Cardiac muscle cell (in vitro differentiated cells and primary cell): ENCODE measurements around the gene NAMPT. TPM values are rescaled to one million over a fixed set of nuclear protein-coding genes. Genes with fewer than 3 reads are reported as not detected.
A peak's percentile ranks its signal among the peaks of the same experiment; 100 is the strongest.

Experiments used
- DNase-seq, 2 donors: peaks; one replicate each; pipeline versions ENCODE4 v3.0.0 to v3.0.0-alpha.2; 2010 to 2017; ENCODE audit warnings: low read depth in 1 of 2, low spot score in 1 of 2
- H3K27ac ChIP-seq: fragments of 200-600 bp; sonication (generic); 2 replicates; pipeline ENCODE4 v1.5.1; 2016
- H3K27me3 ChIP-seq: fragments of 200-600 bp; sonication (generic); 2 replicates; pipeline ENCODE4 v1.6.0; 2016; ENCODE audit warnings: control low read depth
- H3K36me3 ChIP-seq: fragments of 200-600 bp; sonication (generic); 2 replicates; pipeline ENCODE4 v1.5.1; 2016; ENCODE audit warnings: control low read depth
- H3K4me1 ChIP-seq: fragments of 200-600 bp; sonication (generic); 2 replicates; pipeline ENCODE4 v1.8.1; 2017; ENCODE audit warnings: low read depth, mild to moderate bottlenecking, mixed run types
- H3K4me3 ChIP-seq: fragments of 200-600 bp; sonication (generic); 2 replicates; pipeline ENCODE4 v1.5.1; 2016; ENCODE audit warnings: mild to moderate bottlenecking
- H3K9me3 ChIP-seq: fragments of 200-600 bp; sonication (generic); 2 replicates; pipeline ENCODE4 v1.5.1; 2017; ENCODE audit warnings: low read depth, mild to moderate bottlenecking, control low read depth
- polyA plus RNA-seq: library from polyadenylated mRNA; unstranded; fragments of >200 nt; fragmentation: Nextera tagmentation; extraction: Ambion mirVana; gene quantifications from 2 replicates; pipeline ENCODE4 v1.2.1, GENCODE V29; 2016
- total RNA-seq: library from RNA; depleted of rRNA; stranded (reverse); fragments of >200 nt; gene quantifications from 2 replicates; pipeline ENCODE4 v1.2.3, GENCODE V29; 2016
- TF ChIP-seq, protein P1 (sequence below): IDR thresholded peaks from 2 replicates; pipeline ENCODE4 v1.5.1; 2012; ENCODE audit warnings: low read depth, mild to moderate bottlenecking, low read length

NAMPT gene
- total and polyA plus RNA-seq, 2 experiments from 2014 or later = 36.4 to 37.3 TPM

DNA sequence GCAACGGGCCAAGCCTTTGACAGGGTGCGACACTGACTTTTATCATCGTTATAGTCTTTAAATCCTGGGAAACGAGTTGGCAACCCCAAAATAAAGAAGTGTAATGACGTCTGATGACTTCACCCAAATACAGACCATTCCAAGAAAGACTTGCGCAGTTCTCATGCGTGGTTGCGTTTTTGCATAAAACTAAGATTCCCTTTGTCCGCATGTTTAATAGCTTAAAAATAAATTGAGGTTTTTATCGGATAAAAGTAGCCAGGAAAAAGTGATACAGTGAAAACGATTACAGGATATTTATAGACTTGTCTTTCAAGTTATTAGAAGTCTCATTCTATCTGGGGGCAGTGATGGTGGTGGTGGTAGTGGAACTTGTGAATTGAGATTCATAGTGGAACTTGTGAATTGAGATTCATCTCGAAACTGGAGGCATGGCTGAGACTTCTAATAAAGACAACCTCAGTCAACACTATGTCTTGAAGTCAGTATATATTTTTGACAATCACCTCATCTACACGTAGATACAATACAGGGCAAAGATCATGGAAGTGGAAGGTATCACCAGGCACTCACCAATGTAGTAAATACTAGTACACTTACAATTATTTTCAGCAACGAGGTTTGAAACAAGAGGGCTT, 1.2 kb upstream of the NAMPT start:
- TF ChIP-seq, protein P1, sequence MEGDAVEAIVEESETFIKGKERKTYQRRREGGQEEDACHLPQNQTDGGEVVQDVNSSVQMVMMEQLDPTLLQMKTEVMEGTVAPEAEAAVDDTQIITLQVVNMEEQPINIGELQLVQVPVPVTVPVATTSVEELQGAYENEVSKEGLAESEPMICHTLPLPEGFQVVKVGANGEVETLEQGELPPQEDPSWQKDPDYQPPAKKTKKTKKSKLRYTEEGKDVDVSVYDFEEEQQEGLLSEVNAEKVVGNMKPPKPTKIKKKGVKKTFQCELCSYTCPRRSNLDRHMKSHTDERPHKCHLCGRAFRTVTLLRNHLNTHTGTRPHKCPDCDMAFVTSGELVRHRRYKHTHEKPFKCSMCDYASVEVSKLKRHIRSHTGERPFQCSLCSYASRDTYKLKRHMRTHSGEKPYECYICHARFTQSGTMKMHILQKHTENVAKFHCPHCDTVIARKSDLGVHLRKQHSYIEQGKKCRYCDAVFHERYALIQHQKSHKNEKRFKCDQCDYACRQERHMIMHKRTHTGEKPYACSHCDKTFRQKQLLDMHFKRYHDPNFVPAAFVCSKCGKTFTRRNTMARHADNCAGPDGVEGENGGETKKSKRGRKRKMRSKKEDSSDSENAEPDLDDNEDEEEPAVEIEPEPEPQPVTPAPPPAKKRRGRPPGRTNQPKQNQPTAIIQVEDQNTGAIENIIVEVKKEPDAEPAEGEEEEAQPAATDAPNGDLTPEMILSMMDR = no peak
- peak in 1 of 2 donors; percentile 75 for DNase-seq

DNA sequence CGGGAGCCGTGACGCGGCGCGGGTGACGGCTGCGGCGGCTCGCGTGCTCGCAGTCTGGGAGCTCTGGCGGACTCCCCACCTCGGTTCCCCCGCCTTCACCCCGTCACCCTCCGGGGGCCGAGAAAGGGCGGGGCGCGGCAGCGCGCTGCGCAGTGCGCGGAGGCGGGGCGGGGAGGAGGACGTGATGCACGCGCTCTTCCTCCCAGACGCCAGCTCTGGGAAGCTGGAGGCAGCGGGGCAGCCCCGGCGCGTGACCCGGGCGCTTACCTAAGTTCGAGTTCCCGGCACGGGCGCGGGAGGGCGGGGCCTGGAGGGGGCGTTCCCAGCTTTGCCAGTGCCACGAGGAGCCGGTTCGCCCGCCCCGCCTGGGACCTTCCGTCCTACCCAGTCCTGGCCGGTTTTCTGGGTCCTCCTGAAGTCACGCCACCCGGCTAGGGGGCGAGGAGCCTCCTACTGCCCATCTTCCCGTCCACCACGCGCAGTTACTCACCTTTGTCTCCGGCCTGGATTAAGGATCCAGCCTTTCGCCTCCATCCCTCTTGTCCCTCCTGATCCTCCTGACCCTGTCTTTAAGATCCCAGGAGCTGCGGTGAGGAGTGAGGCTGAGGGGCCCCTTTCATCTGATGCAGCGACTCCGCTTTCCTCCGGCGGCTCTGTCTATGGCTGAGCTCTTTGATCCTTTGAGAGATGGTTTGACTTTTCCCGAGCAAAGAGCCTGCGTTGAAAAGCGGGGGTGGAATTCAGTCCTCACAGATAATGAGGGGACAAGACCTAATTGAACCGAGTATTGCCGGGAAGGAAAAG, 470 bp upstream of the NAMPT start:
- peak; percentile 99 to 100 for DNase-seq
- peaks cover 8% of the 10 kb centered on the region for H3K4me1 ChIP-seq
- no peaks in the 10 kb centered on the region for H3K27me3 ChIP-seq
- TF ChIP-seq, protein P1 = no peak
- peak overlapping the region; percentile 57 for H3K4me3 ChIP-seq
- no peaks in the 10 kb centered on the region for H3K36me3 ChIP-seq
- H3K9me3 ChIP-seq = no peaks in the 10 kb centered on the region
- peak overlapping the region; percentile 93 for H3K27ac ChIP-seq

More for the DNA sequence above, 1.2 kb upstream of the NAMPT start:
- Histone ChIP-seq H3K4me1 (peaks cover 8% of the 10 kb centered on the region), H3K4me3 (peak overlapping the region; percentile 57), H3K9me3 (no peaks in the 10 kb centered on the region), H3K27ac (peak overlapping the region; percentile 93), H3K36me3 (no peaks in the 10 kb centered on the region), H3K27me3 (no peaks in the 10 kb centered on the region)

DNA sequence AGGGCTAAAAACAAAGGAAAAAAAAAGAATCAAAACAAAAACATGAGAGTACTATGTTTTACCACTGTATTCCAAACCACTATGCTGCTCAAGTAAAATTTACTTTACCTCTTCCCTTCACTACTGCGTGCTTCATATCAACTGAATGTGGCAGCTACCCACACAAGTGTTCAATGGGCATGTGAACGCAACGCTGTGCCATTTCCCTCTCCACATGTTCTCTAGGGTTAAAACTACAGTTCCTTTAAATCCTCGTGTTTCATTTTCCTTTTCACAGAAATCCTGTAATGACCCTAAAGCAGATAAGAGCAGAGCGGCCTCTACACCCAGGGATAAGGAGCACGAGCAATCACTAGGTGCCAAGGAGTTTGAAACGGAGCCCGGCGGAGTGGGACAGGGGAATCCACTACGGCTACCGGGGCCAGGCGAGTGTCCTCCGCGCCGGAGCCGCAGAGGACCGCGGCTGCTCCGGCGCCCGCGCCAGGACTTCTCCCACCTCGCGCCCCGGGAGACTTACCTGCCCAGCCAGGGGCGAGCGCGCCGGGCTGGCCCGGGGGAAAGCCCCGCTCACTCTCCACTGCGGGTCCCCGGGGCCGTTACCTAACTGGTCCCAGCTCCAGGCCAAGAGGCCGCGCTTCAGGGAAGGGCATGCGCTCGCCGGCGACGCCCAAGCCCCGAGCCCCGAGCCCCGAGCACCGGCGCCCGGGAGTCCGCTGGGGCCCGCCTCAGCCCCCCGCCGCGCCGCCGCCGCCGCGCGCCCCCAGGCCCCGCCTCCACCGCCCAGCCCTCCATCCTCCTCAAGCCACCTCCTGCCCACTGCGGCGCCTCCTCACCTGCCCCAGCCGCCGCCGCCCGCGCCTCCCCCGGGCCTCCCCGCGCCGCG, 711 bp downstream of the NAMPT start:
- no peaks in the 10 kb centered on the region for H3K36me3 ChIP-seq
- H3K27ac ChIP-seq = peak overlapping the region; percentile 93
- peak overlapping the region; percentile 57 for H3K4me3 ChIP-seq
- H3K4me1 ChIP-seq = peaks cover 8% of the 10 kb centered on the region
- H3K27me3 ChIP-seq = no peaks in the 10 kb centered on the region
- no peaks in the 10 kb centered on the region for H3K9me3 ChIP-seq
- peak; percentile 64 to 66 for DNase-seq
- TF ChIP-seq, protein P1 = no peak

DNA sequence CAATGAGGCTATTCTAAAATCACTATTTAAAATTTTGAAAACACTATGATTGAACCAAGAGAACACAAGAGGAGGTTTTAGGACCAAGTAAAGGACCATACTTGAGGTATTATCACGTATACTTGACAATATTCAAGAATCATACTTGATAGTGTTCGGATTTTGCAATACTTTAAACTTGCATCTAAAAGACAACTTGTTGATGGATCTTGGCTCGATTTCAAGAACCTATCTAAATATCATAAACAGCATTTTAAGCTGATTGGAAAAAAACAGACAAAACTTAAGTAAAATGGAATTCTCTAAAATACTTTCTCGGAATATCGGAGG, 1.3 kb downstream of the NAMPT start:
- Histone ChIP-seq H3K9me3 (no peaks in the 10 kb centered on the region), H3K27me3 (no peaks in the 10 kb centered on the region), H3K4me1 (peaks cover 12% of the 10 kb centered on the region), H3K27ac (peak overlapping the region; percentile 93), H3K4me3 (peak overlapping the region; percentile 57), H3K36me3 (no peaks in the 10 kb centered on the region)
- DNase-seq = peak in 1 of 2 donors; percentile 57
- TF ChIP-seq, protein P1 = no peak

DNA sequence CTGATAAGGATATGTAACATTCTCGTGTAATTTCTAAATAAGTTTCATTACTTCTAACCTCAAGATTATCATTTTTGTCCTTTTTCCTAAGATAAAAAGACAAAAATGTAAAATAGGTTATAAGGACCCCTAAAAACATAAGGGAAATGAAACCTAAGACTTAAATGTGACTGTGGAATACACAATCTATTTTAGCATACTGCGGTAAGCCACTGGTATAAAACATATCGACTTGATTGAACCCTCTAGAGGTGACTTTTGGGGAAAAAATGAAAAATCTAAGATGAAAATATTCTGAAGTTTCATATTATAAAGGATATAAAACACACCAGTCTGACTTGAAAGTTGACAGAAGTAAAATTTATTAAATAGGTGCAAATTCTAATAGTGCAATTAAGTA, 1.9 kb downstream of the NAMPT start:
- H3K27ac ChIP-seq = no peak overlapping the region
- H3K4me3 ChIP-seq = peak overlapping the region; percentile 57
- TF ChIP-seq, protein P1 = no peak
- H3K36me3 ChIP-seq = no peaks in the 10 kb centered on the region
- DNase-seq = no peak
- no peaks in the 10 kb centered on the region for H3K9me3 ChIP-seq
- H3K4me1 ChIP-seq = peaks cover 15% of the 10 kb centered on the region
- H3K27me3 ChIP-seq = no peaks in the 10 kb centered on the region
